Stimulated activated memory B cell treated with anti-CD40 and anti-IgM and Interleukin-4, amounts not matched to agents 10 μg/mL and 1 μg/mL and 100 μg/mL, for 72 hours (primary cell): ENCODE results near the gene SLC34A3.
"Not testable (repeated sequence)": the region's sequence is repeated elsewhere in the genome, so short reads cannot be mapped to it uniquely, and the experiment has no call there.

Experiments used
- ATAC-seq: fragments of 150-1000 bp; cut with Tn5 transposase; 2 replicates; pipeline ENCODE4 v1.10.0; 2021
- H3K27ac Mint-ChIP-seq: one replicate; pipeline ENCODE4 v1.8.0; 2022; ENCODE audit warnings: mild to moderate bottlenecking, mixed read lengths
- H3K27me3 Mint-ChIP-seq: one replicate; pipeline ENCODE4 v1.8.0; 2022; ENCODE audit warnings: mixed read lengths
- H3K36me3 Mint-ChIP-seq: one replicate; pipeline ENCODE4 v1.8.0; 2022; ENCODE audit warnings: mixed read lengths
- H3K4me1 Mint-ChIP-seq: one replicate; pipeline ENCODE4 v1.8.0; 2022; ENCODE audit warnings: mixed read lengths
- H3K4me3 Mint-ChIP-seq: one replicate; pipeline ENCODE4 v1.8.0; 2022; ENCODE audit warnings: mild to moderate bottlenecking, moderate library complexity, mixed read lengths
- H3K9me3 Mint-ChIP-seq: one replicate; pipeline ENCODE4 v1.8.0; 2022; ENCODE audit warnings: mixed read lengths

Gene SLC34A3

DNA sequence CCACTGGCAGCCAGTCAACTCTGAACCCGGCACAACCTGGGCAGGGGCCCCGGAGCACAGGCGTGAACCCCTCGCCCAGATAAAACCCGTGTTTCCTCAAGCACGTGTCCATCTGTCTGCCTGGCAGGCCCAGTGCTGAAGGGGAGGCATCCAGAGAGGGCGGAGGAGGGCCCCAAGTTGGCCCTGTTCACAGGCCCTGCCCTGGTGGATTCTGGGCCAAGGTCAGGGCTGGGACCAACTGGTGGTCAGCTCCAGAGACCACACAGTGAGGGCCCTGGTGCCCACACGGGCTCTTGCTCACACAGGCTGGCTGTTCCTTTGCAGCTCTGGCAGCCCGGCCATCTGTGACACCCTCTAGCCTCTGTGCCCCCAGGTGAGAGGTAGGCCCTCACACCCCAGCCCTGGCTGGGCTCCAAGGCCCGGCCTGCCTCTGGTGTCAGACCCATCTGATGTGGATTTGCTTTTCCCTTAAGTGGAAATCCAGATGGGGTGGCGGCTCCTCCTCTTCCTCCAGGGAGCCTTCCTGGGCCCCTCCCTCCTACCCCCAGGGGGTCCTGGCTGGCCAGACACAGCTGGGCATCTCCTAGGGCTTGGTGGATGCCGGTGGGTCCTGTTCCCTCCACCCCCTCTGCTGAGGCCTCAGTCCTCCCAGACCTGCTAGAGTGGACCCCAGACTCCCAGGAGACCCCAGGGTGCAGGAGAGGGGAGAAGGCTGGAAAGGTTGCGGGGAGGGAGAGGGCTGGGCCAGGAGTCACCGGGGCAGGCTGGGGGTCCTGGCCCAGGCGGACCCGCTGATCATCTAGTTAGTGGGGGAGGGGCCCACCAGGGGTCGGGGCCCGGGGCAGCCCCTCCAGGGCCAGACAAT is 19.9 kb downstream of the SLC34A3 start:
- Mint-ChIP-seq H3K4me3 (no peak overlapping the region), H3K9me3 (no peaks in the 10 kb centered on the region), H3K27me3 (no peaks in the 10 kb centered on the region), H3K27ac (no peak overlapping the region), H3K36me3 (no peaks in the 10 kb centered on the region), H3K4me1 (peaks cover 18% of the 10 kb centered on the region)
- ATAC-seq, result no peak

GRCh38 chr9:137251194-137251461 is 20.4 kb downstream of the SLC34A3 start, which contains the start of gene STPG3:
Gene STPG3 (plus strand): TSS chr9:137251286. CDS start chr9:137251287, 1 bp downstream.
- H3K9me3 Mint-ChIP-seq, result no peaks in the 10 kb centered on the region
- H3K27me3 Mint-ChIP-seq, result no peaks in the 10 kb centered on the region
- H3K4me3 Mint-ChIP-seq, result no peak within 1 kb of the TSS
- H3K36me3 Mint-ChIP-seq, result no peaks in the 10 kb centered on the region
- no peak for ATAC-seq
- peaks cover 21% of the 10 kb centered on the region for H3K4me1 Mint-ChIP-seq
- H3K27ac Mint-ChIP-seq, result no peak within 1 kb of the TSS

GRCh38 chr9:137251490-137252268 is 21.0 kb downstream of the SLC34A3 start:
- H3K4me3 Mint-ChIP-seq, result no peak overlapping the region
- H3K36me3 Mint-ChIP-seq, result no peaks in the 10 kb centered on the region
- no peak overlapping the region for H3K27ac Mint-ChIP-seq
- H3K9me3 Mint-ChIP-seq, result no peaks in the 10 kb centered on the region
- no peaks in the 10 kb centered on the region for H3K27me3 Mint-ChIP-seq
- no peak for ATAC-seq
- H3K4me1 Mint-ChIP-seq, result peaks cover 27% of the 10 kb centered on the region

DNA sequence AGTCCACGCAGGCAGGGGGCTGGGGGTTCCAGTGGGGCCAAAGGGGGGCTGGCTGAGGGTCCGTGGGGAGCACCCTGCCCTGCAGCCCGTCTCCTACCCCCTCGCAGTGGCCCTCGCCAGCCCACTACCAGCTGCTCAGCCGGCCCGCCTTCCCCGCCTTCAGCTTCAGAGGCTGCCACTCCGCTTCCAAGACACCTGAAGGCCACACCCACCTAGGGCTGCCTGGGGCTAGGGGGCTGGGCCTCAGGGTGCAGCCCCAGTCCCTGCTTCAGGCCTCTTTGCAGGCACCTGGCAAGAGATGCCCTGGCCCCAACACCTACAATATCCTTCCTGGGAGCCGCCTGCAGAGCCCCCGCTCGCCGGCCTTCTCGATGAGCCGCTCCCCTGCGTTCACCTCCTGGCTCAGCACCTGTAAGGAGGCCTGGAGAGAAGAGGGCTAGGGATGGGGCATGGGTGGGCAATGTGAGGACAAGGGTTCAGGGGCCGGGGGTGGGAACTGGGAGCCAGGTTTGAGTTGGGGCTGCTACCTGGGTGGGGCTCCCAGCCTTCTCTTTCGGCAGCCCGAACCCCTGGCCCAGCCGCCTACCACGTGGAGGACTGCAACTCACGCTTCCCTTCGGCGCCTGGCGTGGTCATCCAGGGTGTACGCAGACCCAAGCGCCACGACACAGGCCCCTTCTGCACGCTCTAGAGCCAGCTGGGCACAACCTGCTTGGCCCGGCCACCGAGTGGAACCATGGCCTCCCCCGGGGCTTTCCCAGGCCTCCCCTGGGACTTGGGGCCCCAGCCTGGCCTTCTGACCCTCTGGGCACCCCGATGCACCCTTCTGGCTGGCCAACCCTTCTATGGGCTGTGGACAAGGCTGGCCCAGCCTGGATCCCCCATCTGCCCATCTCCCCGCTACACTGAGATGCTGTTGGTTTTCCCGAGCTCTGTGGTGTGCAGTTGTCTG is 22.1 kb downstream of the SLC34A3 start:
- no peak for ATAC-seq
- H3K4me1 Mint-ChIP-seq, result peaks cover 32% of the 10 kb centered on the region
- no peak overlapping the region for H3K27ac Mint-ChIP-seq
- H3K36me3 Mint-ChIP-seq, result no peaks in the 10 kb centered on the region
- H3K27me3 Mint-ChIP-seq, result no peaks in the 10 kb centered on the region
- no peak overlapping the region for H3K4me3 Mint-ChIP-seq
- no peaks in the 10 kb centered on the region for H3K9me3 Mint-ChIP-seq

DNA sequence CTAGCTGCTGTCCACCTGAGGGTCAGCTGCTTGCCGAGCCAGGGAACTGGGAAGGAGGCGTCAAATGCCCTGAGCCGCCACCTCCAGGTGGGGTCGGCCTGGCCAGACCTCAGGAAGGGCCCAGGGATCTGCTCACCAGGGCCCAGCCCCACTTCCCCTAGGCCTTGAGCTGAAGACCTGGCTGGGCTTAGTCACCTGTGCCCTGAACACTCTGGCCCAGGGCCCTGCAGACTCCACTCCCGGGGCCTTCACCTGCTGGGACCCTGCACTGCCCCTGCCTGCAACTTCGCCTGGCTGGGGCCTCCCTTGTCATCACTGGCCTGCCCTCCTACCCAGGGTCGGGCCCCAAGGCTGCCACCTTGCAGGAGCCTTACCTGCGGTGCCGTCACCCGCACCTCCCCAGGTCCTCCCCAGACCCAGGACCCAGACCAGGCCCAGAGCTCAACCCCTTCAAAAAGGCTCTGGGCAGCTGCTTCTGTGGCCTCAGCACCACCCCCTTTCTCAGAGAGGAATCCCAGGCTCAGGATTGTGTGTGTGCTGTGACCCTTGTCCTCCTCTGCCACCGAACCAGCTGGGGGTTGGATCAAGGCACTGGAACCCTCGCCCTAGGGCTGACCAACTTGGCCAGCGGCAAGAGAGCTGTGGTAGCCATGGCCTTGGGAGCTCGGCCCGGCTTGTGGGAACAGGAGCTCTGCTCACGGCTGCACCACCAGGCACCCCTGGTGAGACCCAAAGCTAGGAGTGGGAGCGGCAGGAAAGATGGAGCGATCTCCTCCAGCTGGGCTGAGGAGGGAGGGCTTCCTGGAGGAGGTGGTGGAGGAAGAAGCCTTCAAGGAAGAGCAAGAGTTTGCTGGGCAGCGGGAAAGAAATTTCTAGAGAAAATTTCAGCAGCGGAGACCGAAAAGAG is 23.3 kb downstream of the SLC34A3 start:
- H3K27ac Mint-ChIP-seq, result peak overlapping the region; percentile 29
- H3K4me1 Mint-ChIP-seq, result peaks cover 32% of the 10 kb centered on the region
- no peaks in the 10 kb centered on the region for H3K9me3 Mint-ChIP-seq
- no peaks in the 10 kb centered on the region for H3K36me3 Mint-ChIP-seq
- H3K27me3 Mint-ChIP-seq, result no peaks in the 10 kb centered on the region
- ATAC-seq, result no peak
- peak overlapping the region; percentile 73 for H3K4me3 Mint-ChIP-seq

GRCh38 chr9:137254624-137255447 is 24.1 kb downstream of the SLC34A3 start, which contains the start of gene NELFB:
Gene NELFB (plus strand): TSS chr9:137255327.
- H3K27ac Mint-ChIP-seq, result peak within 1 kb of the TSS; percentile 29
- peak within 1 kb of the TSS; percentile 83 for H3K4me3 Mint-ChIP-seq
- H3K27me3 Mint-ChIP-seq, result no peaks in the 10 kb centered on the region
- peak; percentile 91 for ATAC-seq
- no peaks in the 10 kb centered on the region for H3K9me3 Mint-ChIP-seq
- no peaks in the 10 kb centered on the region for H3K36me3 Mint-ChIP-seq
- H3K4me1 Mint-ChIP-seq, result peaks cover 32% of the 10 kb centered on the region

DNA sequence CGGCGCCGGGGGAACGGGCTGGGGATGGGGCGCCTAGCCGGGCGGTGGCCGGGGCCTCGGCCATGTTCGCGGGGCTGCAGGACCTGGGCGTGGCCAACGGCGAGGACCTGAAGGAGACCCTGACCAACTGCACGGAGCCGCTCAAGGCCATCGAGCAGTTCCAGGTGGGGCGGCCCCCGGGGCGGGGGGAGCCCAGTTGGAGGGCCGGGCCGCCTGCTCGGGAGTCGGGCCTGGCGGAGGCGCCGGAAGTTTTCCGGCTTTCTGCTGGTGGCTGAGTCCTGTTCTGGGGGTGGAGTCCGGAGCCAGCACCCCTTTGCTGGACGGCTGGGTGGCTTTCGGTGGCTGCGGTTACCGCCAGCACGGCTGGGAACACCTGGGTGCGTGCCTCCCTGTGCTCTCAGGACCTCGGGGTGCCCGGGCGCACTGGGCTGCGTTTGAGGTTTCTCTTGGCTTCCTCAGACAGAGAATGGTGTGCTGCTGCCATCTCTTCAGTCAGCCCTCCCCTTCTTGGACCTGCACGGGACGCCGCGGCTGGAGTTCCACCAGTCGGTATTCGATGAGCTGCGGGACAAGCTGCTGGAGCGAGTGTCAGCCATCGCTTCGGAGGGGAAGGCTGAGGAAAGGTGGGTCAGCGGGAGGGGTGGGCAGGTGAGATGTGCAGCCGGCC is 24.9 kb downstream of the SLC34A3 start:
- Mint-ChIP-seq H3K27ac (peak overlapping the region; percentile 12), H3K9me3 (no peaks in the 10 kb centered on the region), H3K4me3 (peak overlapping the region; percentile 83), H3K36me3 (no peaks in the 10 kb centered on the region), H3K4me1 (peaks cover 32% of the 10 kb centered on the region), H3K27me3 (no peaks in the 10 kb centered on the region)
- no peak for ATAC-seq

- H3K36me3 Mint-ChIP-seq, result peaks cover 1% of the 10 kb centered on the region
- no peaks in the 10 kb centered on the region for H3K27me3 Mint-ChIP-seq
- H3K4me3 Mint-ChIP-seq, result peak overlapping the region; percentile 83
- H3K9me3 Mint-ChIP-seq, result no peaks in the 10 kb centered on the region
- no peak overlapping the region for H3K27ac Mint-ChIP-seq
- peaks cover 32% of the 10 kb centered on the region for H3K4me1 Mint-ChIP-seq
- ATAC-seq, result no peak
These were observed 25.7 kb downstream of the SLC34A3 start for GRCh38 chr9:137256362-137256761.

DNA sequence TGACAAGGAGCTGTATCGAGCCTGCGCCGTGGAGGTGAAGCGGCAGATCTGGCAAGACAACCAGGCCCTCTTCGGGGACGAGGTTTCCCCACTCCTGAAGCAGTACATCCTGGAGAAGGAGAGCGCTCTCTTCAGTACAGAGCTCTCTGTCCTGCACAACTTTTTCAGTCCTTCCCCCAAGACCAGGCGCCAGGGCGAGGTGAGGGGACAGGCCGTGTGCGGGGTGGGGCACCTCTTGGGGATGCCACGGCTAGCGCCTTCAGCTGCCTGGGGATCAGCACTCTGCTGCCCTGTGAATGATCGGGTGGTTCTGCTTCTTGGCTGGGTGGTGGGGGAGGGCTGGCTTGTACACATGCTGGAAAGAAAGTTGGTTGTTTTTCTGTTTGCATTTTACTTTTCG is 26.2 kb downstream of the SLC34A3 start:
- H3K36me3 Mint-ChIP-seq, result peaks cover 6% of the 10 kb centered on the region
- H3K27me3 Mint-ChIP-seq, result no peaks in the 10 kb centered on the region
- H3K4me1 Mint-ChIP-seq, result peaks cover 37% of the 10 kb centered on the region
- H3K9me3 Mint-ChIP-seq, result no peaks in the 10 kb centered on the region
- H3K27ac Mint-ChIP-seq, result no peak overlapping the region
- peak overlapping the region; percentile 9 for H3K4me3 Mint-ChIP-seq
- no peak for ATAC-seq

- H3K4me1 Mint-ChIP-seq, H3K4me3 Mint-ChIP-seq, ATAC-seq, H3K9me3 Mint-ChIP-seq, H3K27me3 Mint-ChIP-seq: not testable (repeated sequence)
- Mint-ChIP-seq H3K27ac (peak overlapping the region; percentile 46), H3K36me3 (peaks cover 28% of the 10 kb centered on the region)
These were observed 31.6 kb downstream of the SLC34A3 start for GRCh38 chr9:137262173-137262908.

- Mint-ChIP-seq H3K9me3 (no peaks in the 10 kb centered on the region), H3K4me1 (peaks cover 12% of the 10 kb centered on the region)
These were observed 32.2 kb downstream of the SLC34A3 start for GRCh38 chr9:137262909-137263285.

DNA sequence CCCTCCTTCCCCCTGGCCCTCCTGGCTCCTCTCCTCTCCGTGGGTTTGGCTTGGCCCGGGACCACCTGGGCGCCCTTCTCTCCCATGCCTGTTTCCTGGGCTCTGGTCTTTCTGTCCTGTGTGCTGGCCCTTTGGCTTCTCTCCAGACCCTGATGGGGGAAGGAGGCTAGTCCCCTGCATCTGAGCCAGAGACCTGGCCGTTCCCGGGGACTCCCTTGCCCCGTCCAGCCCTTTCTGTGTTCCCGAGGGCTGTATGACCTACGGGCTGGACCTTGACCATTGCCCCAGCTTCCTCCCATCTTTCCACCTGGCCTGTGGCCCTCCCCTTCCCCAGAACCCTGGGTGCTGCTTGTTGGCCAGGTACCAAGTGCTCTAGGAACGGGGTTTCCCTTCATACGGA is 32.8 kb downstream of the SLC34A3 start:
- H3K27me3 Mint-ChIP-seq, result no peaks in the 10 kb centered on the region
- H3K27ac Mint-ChIP-seq, result no peak overlapping the region
- ATAC-seq, result no peak
- H3K9me3 Mint-ChIP-seq, result peaks cover under 1% of the 10 kb centered on the region
- peaks cover 40% of the 10 kb centered on the region for H3K36me3 Mint-ChIP-seq
- no peak overlapping the region for H3K4me3 Mint-ChIP-seq
- peaks cover 19% of the 10 kb centered on the region for H3K4me1 Mint-ChIP-seq

More at GRCh38 chr9:137262909-137263285, 32.2 kb downstream of the SLC34A3 start:
- H3K27me3 Mint-ChIP-seq, result no peaks in the 10 kb centered on the region
- no peak for ATAC-seq
- no peak overlapping the region for H3K4me3 Mint-ChIP-seq
- peaks cover 34% of the 10 kb centered on the region for H3K36me3 Mint-ChIP-seq
- no peak overlapping the region for H3K27ac Mint-ChIP-seq
